IMR-90 (cell line): ENCODE results near the gene ITSN2. TPM values are rescaled to one million over a fixed set of nuclear protein-coding genes. Genes with fewer than 3 reads are reported as not detected.

Experiments used
- ATAC-seq: fragments of 200-7000 bp; cut with Tn5 transposase; 2 replicates; pipeline ENCODE4 v1.9.1; 2020; ENCODE audit warnings: low read depth, mild to moderate bottlenecking, moderate library complexity
- BruUV-seq: library from RNA; stranded (reverse); fragments of 400-500 nt; replicated peaks from 2 replicates; lab custom pipeline; 2021; lab: Mats Ljungman, UMichigan
- CTCF ChIA-PET: fragments of 300-600 bp; formaldehyde crosslinking; extraction: SDS; loops from one replicate; lab custom pipeline; 2021; ENCODE audit warnings: antibody characterized with exemption; lab: Yijun Ruan, JAX
- POLR2A ChIA-PET: fragments of 300-600 bp; sonication (Branson Sonifier 250); formaldehyde crosslinking; loops from one replicate; lab custom pipeline; 2022; ENCODE audit warnings: antibody characterized with exemption; ENCODE audit not compliant: unreplicated experiment; lab: Charles Lee
- DNase-seq: peaks from one replicate; pipeline ENCODE4 v3.0.0; 2013
- H2AFZ ChIP-seq: replicated peaks from 2 replicates; pipeline ENCODE3; 2013; ENCODE audit warnings: low read length, mild to moderate bottlenecking; ENCODE audit not compliant: poor library complexity
- H2AK5ac ChIP-seq: 2 replicates; pipeline ENCODE4 v1.6.1; 2013; ENCODE audit warnings: low read depth, low read length, inconsistent platforms
- H2AK9ac ChIP-seq: replicated peaks from 2 replicates; pipeline ENCODE3; 2013; ENCODE audit warnings: mild to moderate bottlenecking, low read depth, low read length, moderate library complexity; ENCODE audit not compliant: poor library complexity
- H2BK120ac ChIP-seq: 2 replicates; pipeline ENCODE4 v1.6.1; 2013; ENCODE audit warnings: low read depth, low read length, inconsistent platforms
- H2BK15ac ChIP-seq: 3 replicates; pipeline ENCODE4 v1.6.1; 2013; ENCODE audit warnings: low read depth, low read length, inconsistent platforms
- H2BK20ac ChIP-seq: 2 replicates; pipeline ENCODE4 v1.6.1; 2013; ENCODE audit warnings: low read depth, mild to moderate bottlenecking, inconsistent platforms, low read length, moderate library complexity
- H2BK5ac ChIP-seq: 2 replicates; pipeline ENCODE4 v1.6.1; 2013; ENCODE audit warnings: mild to moderate bottlenecking, low read depth, low read length, inconsistent platforms; ENCODE audit not compliant: poor library complexity, severe bottlenecking
- H3K14ac ChIP-seq: replicated peaks from 2 replicates; pipeline ENCODE4 v1.6.1; 2013; ENCODE audit warnings: low read depth, low read length, inconsistent platforms
- H3K18ac ChIP-seq: 2 replicates; pipeline ENCODE4 v1.6.1; 2013; ENCODE audit warnings: low read depth, low read length, control low read depth
- H3K23ac ChIP-seq: 2 replicates; pipeline ENCODE4 v1.6.1; 2013; ENCODE audit warnings: low read depth, low read length, inconsistent platforms
- H3K27ac ChIP-seq: 2 replicates; pipeline ENCODE4 v1.5.1; 2013; ENCODE audit warnings: mild to moderate bottlenecking, control low read depth, low read length; ENCODE audit not compliant: insufficient read depth
- H3K27me3 ChIP-seq: 2 replicates; pipeline ENCODE4 v1.6.1; 2013; ENCODE audit warnings: low read length; ENCODE audit not compliant: control insufficient read depth, insufficient read depth
- H3K36me3 ChIP-seq: 2 replicates; pipeline ENCODE4 v1.6.1; 2013; ENCODE audit warnings: low read length, mixed read lengths; ENCODE audit not compliant: control insufficient read depth, insufficient read depth
- H3K4ac ChIP-seq: 2 replicates; pipeline ENCODE4 v1.6.1; 2013; ENCODE audit warnings: low read depth, low read length, inconsistent platforms
- H3K4me1 ChIP-seq: 2 replicates; pipeline ENCODE4 v1.6.1; 2013; ENCODE audit warnings: low read length, mixed read lengths; ENCODE audit not compliant: control insufficient read depth, insufficient read depth
- H3K4me2 ChIP-seq: 2 replicates; pipeline ENCODE4 v1.6.1; 2013; ENCODE audit warnings: low read depth, mild to moderate bottlenecking, control low read depth, low read length, moderate library complexity
- H3K4me3 ChIP-seq: 2 replicates; pipeline ENCODE4 v1.5.1; 2013; ENCODE audit warnings: low read depth, mild to moderate bottlenecking, control low read depth, low read length, moderate library complexity; ENCODE audit not compliant: insufficient read depth
- H3K56ac ChIP-seq: 2 replicates; pipeline ENCODE4 v1.6.1; 2013; ENCODE audit warnings: low read length, inconsistent platforms; ENCODE audit not compliant: insufficient read depth; ENCODE audit errors: extremely low read depth
- H3K79me1 ChIP-seq, 2 experiments: 2 replicates each; pipeline ENCODE4 v1.6.1; 2013; ENCODE audit warnings: low read length in 2 of 2, inconsistent platforms in 1 of 2, low read depth in 1 of 2
- H3K9ac ChIP-seq: 2 replicates; pipeline ENCODE4 v1.6.1; 2013; ENCODE audit warnings: low read depth, low read length, control low read depth
- H3K9me1 ChIP-seq: 2 replicates; pipeline ENCODE4 v1.6.1; 2013; ENCODE audit warnings: low read length, inconsistent platforms; ENCODE audit not compliant: insufficient read depth
- H3K9me3 ChIP-seq: 2 replicates; pipeline ENCODE4 v1.6.1; 2013; ENCODE audit warnings: low read length; ENCODE audit not compliant: control insufficient read depth, insufficient read depth
- H4K20me1 ChIP-seq: 2 replicates; pipeline ENCODE4 v1.6.1; 2013; ENCODE audit warnings: low read length, inconsistent platforms; ENCODE audit not compliant: insufficient read depth
- H4K5ac ChIP-seq: 2 replicates; pipeline ENCODE4 v1.6.1; 2013; ENCODE audit warnings: mild to moderate bottlenecking, low read depth, low read length, control low read depth
- H4K8ac ChIP-seq, 2 experiments: 2 replicates each; pipeline ENCODE4 v1.6.1; 2013; ENCODE audit warnings: low read depth in 2 of 2, low read length in 2 of 2, control low read depth in 1 of 2, inconsistent platforms in 1 of 2
- H4K91ac ChIP-seq: 2 replicates; pipeline ENCODE4 v1.6.1; 2013; ENCODE audit warnings: low read depth, low read length, inconsistent platforms; ENCODE audit not compliant: insufficient read depth
- BHLHE40 ChIP-seq: fragments of 150-350 bp; IDR thresholded peaks from 2 replicates; pipeline ENCODE4 v1.6.1; 2016; ENCODE audit warnings: mild to moderate bottlenecking, low read depth, low read length
- MAZ ChIP-seq: IDR thresholded peaks from 2 replicates; pipeline ENCODE4 v1.6.1; 2012; ENCODE audit warnings: low read depth, mild to moderate bottlenecking, low read length, improper control_type of control experiment, moderate library complexity, borderline replicate concordance
- NFE2L2 ChIP-seq: fragments of 150-350 bp; IDR thresholded peaks from 2 replicates; pipeline ENCODE4 v1.6.1; 2016; ENCODE audit warnings: low read depth, mild to moderate bottlenecking, low read length
- POLR2A ChIP-seq: IDR thresholded peaks from 2 replicates; pipeline ENCODE4 v1.6.1; 2012; ENCODE audit warnings: mild to moderate bottlenecking, low read depth, low read length
- RAD21 ChIP-seq: IDR thresholded peaks from 2 replicates; pipeline ENCODE4 v1.6.1; 2012; ENCODE audit warnings: low read length, improper control_type of control experiment
- RCOR1 ChIP-seq: IDR thresholded peaks from 2 replicates; pipeline ENCODE4 v1.6.1; 2012; ENCODE audit warnings: mild to moderate bottlenecking, low read length, improper control_type of control experiment; ENCODE audit not compliant: insufficient replicate concordance
- WGBS, 2 experiments: methylation state at CpG; one replicate each; pipeline versions ENCODE4 v1.1.5 to v1.1.7; 2013; ENCODE audit warnings: missing lambda C conversion rate in 2 of 2; ENCODE audit not compliant: insufficient read length in 1 of 2; ENCODE audit errors: extremely low coverage in 2 of 2; 5-methylcytosine and 5-hydroxymethylcytosine counted together
- dilution Hi-C: fragments of 300-500 bp; cut with HindIII; formaldehyde crosslinking; loops from one replicate; pipeline ENCODE4 v1.14.3; 2018; ENCODE audit warnings: low sequenced_read_pairs; ENCODE audit not compliant: unreplicated experiment
- in situ Hi-C: fragments of 300-500 bp; cut with MboI; formaldehyde crosslinking; loops from 3 replicates; pipeline ENCODE4 v1.14.3; 2019; ENCODE audit warnings: low sequenced_read_pairs, inconsistent platforms, mixed read lengths
- intact Hi-C: fragments of 100-400 bp; cut with micrococcal nuclease; formaldehyde crosslinking; loops from 2 replicates; pipeline ENCODE4 v1.10.0; 2022
- polyA plus RNA-seq, 3 experiments: library from polyadenylated mRNA; depleted of rRNA; stranded (reverse); fragments of >200 nt; gene quantifications; 2 replicates each; pipeline ENCODE4 v1.2.3, GENCODE V29; 2012; ENCODE audit warnings: low replicate concordance in 1 of 3
- total RNA-seq: library from RNA; depleted of rRNA; stranded (reverse); fragments of >200 nt; gene quantifications from 2 replicates; pipeline ENCODE4 v1.2.3, GENCODE V29; 2012
- TF ChIP-seq, protein P1 (sequence below): fragments of 150-350 bp; IDR thresholded peaks from 2 replicates; pipeline ENCODE4 v1.6.1; 2017; ENCODE audit warnings: mild to moderate bottlenecking, antibody characterized with exemption, low read length, low read depth
- TF ChIP-seq, protein P2 (sequence below): conservative IDR thresholded peaks from 2 replicates; pipeline ENCODE4 v1.5.1; 2012; ENCODE audit warnings: mild to moderate bottlenecking, low read depth, low read length, improper control_type of control experiment

ITSN2 gene
- total and polyA plus RNA-seq, 2 of the 4 experiments (the other 2 are of a cell fraction), result 10.7 to 17.2 TPM

DNA sequence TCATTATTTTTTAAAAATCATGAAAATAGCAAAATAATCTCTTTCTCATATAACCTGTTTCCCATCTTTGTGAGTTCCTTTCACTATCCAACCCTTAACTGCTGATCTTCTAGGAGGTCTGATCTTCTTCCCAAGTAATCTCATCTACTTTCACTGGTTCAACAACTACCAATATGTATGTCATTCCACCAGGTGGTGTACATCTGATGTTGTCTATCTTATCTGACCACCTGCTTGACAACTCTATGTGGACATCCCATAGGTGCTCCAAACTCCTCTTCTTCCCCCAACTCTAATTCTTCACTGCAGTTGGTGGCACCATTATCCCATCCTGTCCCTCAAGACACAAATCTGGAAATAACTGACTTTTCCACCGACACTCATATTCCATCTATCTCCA, 123.0 kb downstream of the ITSN2 start:
- H3K56ac ChIP-seq, result no peak overlapping the region
- ChIA-PET POLR2A (no interaction called here), CTCF (no interaction called here)
- no peaks in the 10 kb centered on the region for H3K27me3 ChIP-seq
- ATAC-seq (no peak), DNase-seq (no peak)
- H2BK5ac ChIP-seq, result no peak overlapping the region
- H4K5ac ChIP-seq, result no peak overlapping the region
- intact Hi-C loops (loop anchor here (5.0 kb wide), 1 partner anchor 145 kb away; no protein-coding TSS in a partner anchor), in situ Hi-C loops (no loop called here), dilution Hi-C loops (no loop called here)
- no peaks in the 10 kb centered on the region for H3K9me1 ChIP-seq
- H3K4me3 ChIP-seq, result no peak overlapping the region
- no peak overlapping the region for H4K91ac ChIP-seq
- no peak overlapping the region for H2AK9ac ChIP-seq
- WGBS, 2 experiments, result no CpG with 5 or more reads among the region's 1 CpG
- H2BK15ac ChIP-seq, result no peak overlapping the region
- no peak overlapping the region for H3K23ac ChIP-seq
- no peak overlapping the region for H3K27ac ChIP-seq
- H3K14ac ChIP-seq, result no peak overlapping the region
- no peak overlapping the region for H2BK120ac ChIP-seq
- H3K4me2 ChIP-seq, result no peak overlapping the region
- no peak overlapping the region for H3K4ac ChIP-seq
- no peaks in the 10 kb centered on the region for H3K9me3 ChIP-seq
- no peak overlapping the region for H3K18ac ChIP-seq
- TF ChIP-seq, protein P1, sequence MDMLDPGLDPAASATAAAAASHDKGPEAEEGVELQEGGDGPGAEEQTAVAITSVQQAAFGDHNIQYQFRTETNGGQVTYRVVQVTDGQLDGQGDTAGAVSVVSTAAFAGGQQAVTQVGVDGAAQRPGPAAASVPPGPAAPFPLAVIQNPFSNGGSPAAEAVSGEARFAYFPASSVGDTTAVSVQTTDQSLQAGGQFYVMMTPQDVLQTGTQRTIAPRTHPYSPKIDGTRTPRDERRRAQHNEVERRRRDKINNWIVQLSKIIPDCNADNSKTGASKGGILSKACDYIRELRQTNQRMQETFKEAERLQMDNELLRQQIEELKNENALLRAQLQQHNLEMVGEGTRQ, result no peak
- TF ChIP-seq POLR2A (no peak), MAZ (no peak), RCOR1 (no peak), BHLHE40 (no peak), NFE2L2 (no peak), RAD21 (no peak)
- TF ChIP-seq, protein P2, sequence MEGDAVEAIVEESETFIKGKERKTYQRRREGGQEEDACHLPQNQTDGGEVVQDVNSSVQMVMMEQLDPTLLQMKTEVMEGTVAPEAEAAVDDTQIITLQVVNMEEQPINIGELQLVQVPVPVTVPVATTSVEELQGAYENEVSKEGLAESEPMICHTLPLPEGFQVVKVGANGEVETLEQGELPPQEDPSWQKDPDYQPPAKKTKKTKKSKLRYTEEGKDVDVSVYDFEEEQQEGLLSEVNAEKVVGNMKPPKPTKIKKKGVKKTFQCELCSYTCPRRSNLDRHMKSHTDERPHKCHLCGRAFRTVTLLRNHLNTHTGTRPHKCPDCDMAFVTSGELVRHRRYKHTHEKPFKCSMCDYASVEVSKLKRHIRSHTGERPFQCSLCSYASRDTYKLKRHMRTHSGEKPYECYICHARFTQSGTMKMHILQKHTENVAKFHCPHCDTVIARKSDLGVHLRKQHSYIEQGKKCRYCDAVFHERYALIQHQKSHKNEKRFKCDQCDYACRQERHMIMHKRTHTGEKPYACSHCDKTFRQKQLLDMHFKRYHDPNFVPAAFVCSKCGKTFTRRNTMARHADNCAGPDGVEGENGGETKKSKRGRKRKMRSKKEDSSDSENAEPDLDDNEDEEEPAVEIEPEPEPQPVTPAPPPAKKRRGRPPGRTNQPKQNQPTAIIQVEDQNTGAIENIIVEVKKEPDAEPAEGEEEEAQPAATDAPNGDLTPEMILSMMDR, result no peak
- no peaks in the 10 kb centered on the region for H4K20me1 ChIP-seq
- H3K79me1 ChIP-seq, result no peaks in the 10 kb centered on the region
- H3K4me1 ChIP-seq, result no peaks in the 10 kb centered on the region
- H4K8ac ChIP-seq, result no peak overlapping the region
- BruUV-seq, result no TSS peak
- H3K9ac ChIP-seq, result no peak overlapping the region
- no peak overlapping the region for H2BK20ac ChIP-seq
- H3K36me3 ChIP-seq, result no peaks in the 10 kb centered on the region
- no peak overlapping the region for H2AK5ac ChIP-seq
- H2AFZ ChIP-seq, result no peak overlapping the region
